C4-2B (cell line): ENCODE measurements around the gene ANXA9.
A peak's percentile ranks its signal among the peaks of the same experiment; 100 is the strongest.

Experiments
- H3K27ac ChIP-seq: fragments of 450-650 bp; 2 replicates; pipeline ENCODE4 v1.5.1; 2017
- ZFX ChIP-seq: fragments of 450-650 bp; IDR thresholded peaks from 2 replicates; pipeline ENCODE4 v1.6.1; 2017
- TF ChIP-seq, protein P1 (sequence below): fragments of 450-650 bp; conservative IDR thresholded peaks from 2 replicates; pipeline ENCODE4 v1.5.1; 2017; ENCODE audit warnings: mild to moderate bottlenecking

ANXA9 gene

DNA sequence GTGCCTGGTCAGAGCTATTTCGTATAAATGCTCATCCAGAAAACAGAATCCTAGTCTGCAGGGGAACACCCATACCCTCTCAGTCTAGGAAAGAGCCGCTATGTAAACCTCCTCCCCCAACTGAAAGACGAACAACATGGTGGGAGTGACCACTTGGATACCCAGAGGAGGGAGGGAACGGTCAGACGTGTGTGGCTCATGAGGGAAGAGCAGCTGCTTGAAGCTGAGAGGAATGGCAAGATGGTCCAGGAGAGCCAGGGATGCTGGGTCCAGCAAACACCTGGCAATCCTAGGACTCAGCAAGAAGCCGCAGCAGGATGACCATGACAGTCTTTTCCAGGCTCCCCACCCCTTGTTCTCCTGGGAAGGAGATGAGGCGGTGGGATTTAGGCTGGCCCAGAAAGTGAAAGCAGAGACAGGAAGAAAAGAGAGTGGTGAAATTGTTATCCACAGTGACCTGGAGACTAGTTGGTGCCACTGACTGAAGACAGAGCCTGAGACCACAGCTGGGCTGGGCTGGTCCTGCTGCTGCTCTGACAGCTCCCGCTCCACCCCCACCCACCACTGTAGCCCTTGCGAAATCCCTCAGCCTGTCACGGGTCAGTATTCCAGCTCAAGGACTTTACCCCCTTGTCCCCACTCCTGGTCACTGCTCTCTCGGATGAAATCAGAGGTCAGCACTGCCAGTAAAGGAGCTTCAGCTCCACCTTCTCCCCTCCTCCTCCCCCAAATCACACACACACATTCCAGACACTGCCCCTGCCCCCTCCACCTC is 11.1 kb upstream of the ANXA9 start:
- peak overlapping the region; percentile 84 for H3K27ac ChIP-seq

DNA sequence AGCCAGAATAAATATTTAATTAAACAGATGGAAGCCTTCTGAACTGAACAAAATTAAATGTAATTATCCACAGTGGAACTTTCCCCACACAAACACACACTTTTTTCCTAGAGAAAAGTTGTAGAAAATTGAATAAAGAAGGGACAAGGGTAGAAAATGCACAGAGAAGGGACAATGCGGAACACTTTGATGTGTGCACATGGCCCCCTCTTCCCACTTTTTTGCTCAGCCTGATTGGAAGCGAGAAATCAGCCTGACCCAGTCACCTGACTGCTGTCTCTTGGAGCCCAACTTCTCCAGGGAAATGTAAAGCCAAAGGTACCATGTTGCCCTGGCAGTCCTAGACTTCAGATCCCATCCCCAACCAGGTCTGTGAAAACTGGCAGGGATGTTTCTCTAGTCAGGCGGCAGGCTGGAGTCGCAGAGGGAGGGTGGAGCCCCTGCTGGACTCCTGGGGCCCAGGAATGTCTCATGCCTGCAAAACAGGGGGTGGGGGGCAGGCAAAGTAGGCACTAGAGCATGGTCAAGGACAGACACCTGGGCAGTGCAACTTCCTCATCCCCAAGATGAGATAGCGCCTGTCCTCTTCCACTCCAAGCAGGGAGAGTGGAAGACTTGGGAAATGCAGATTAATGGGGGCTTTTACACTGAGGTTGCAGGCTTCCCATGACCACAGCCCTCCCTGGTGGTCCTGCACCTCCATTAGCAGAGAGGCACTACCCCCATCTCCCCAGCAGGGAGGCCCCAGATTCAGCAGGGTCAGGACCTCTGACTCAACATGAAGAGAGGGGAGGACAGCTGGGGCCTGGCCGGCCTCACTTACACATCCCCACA is 10.3 kb upstream of the ANXA9 start:
- no peak for TF ChIP-seq ZFX
- TF ChIP-seq, protein P1, sequence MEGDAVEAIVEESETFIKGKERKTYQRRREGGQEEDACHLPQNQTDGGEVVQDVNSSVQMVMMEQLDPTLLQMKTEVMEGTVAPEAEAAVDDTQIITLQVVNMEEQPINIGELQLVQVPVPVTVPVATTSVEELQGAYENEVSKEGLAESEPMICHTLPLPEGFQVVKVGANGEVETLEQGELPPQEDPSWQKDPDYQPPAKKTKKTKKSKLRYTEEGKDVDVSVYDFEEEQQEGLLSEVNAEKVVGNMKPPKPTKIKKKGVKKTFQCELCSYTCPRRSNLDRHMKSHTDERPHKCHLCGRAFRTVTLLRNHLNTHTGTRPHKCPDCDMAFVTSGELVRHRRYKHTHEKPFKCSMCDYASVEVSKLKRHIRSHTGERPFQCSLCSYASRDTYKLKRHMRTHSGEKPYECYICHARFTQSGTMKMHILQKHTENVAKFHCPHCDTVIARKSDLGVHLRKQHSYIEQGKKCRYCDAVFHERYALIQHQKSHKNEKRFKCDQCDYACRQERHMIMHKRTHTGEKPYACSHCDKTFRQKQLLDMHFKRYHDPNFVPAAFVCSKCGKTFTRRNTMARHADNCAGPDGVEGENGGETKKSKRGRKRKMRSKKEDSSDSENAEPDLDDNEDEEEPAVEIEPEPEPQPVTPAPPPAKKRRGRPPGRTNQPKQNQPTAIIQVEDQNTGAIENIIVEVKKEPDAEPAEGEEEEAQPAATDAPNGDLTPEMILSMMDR, result no peak
- peak overlapping the region; percentile 84 for H3K27ac ChIP-seq

More for the DNA sequence above, 11.1 kb upstream of the ANXA9 start:
- no peak for TF ChIP-seq ZFX
- TF ChIP-seq, protein P1, result no peak

DNA sequence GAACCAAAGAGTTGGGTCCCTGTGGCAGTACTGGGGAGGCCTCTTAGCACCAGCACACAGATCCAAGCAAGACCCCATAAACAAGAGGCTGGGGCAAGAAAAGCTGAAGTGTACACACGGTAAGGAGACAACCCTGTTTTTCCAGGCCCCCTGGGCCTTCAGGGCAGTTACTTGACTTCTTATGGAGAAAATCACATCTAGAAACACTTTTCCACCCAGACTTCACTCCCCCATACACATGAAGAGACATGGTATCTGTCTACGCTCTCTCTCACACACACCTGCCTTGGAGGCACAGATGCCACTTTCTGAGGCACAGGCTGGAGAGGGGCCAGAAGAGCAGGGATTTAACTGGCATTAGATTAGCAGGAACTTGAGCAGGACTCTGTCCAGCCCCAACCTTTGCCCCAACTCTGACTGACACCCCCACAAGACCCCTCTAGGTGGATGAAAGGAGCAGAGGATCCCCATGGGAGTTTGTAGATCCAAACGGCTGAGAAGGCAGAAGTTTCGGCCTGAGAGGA is 9.6 kb upstream of the ANXA9 start:
- peak overlapping the region; percentile 84 for H3K27ac ChIP-seq
- no peak for TF ChIP-seq ZFX
- TF ChIP-seq, protein P1, result no peak

DNA sequence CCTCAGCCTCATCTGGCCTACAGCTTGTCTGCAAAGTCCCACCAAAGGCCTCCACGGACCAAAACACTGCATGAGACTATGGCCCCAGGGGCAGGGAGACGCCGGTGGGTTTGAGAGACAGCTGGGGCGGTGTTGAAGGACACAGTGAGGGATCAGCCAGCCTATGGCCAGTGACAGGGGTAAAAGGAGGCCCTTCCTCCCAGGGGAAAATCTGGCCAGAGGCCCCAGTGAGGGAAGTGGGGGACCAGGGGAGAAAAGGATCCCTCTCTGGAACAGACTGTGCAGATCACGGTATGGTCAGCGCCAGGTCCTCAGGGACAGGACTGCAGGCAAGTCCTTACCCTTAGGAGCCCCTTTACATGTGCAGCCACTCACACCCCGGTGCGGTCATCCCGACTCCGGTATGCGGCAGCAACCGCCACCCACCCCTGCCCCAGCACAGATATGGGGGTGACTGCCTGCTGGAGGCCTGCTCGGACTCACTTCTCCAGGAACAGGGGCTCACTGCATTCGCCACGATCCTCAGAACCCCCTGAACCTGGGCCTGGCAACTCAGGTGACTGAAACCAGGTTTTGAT is 8.7 kb upstream of the ANXA9 start:
- TF ChIP-seq, protein P1, result no peak
- TF ChIP-seq ZFX, result no peak
- H3K27ac ChIP-seq, result peak overlapping the region; percentile 84

DNA sequence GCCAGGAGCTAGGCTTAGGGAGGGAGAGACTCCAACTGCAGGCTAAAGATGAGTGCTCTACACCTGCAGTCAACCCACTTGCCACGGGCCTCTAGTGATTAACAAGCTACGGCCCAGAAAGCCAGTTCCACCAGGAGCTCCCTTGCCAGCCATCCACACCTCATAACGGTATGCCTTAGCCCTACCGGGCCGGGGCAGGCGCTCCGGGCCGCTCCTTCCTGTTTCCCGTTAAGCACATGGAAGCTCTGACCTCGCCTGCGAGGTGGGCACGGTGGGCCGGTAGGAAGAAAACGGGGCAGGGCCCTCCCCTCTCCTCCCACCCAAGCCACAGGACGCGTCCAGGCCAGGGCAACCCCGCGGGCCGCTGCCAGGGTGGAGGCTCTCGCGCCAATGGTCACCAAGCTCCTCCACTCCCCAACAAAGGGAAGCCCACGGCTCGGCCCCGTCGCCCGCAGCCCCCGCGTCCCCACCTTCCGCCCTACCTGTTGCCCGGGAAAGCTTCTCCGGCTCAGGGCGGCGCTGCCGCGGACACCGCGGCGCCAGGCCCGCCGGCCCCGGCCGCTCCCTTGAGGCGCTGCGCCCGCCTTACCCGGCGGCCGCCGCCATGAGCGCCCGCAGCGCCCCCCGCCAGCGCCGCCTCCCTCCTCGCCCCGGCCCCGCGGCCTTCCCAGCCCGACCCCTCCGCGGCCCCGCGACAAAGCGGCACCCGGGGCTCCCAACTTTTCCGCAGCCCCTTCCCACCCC is 8.1 kb upstream of the ANXA9 start:
- TF ChIP-seq ZFX, result peak; percentile 94
- TF ChIP-seq, protein P1, result no peak
- peak overlapping the region; percentile 84 for H3K27ac ChIP-seq

DNA sequence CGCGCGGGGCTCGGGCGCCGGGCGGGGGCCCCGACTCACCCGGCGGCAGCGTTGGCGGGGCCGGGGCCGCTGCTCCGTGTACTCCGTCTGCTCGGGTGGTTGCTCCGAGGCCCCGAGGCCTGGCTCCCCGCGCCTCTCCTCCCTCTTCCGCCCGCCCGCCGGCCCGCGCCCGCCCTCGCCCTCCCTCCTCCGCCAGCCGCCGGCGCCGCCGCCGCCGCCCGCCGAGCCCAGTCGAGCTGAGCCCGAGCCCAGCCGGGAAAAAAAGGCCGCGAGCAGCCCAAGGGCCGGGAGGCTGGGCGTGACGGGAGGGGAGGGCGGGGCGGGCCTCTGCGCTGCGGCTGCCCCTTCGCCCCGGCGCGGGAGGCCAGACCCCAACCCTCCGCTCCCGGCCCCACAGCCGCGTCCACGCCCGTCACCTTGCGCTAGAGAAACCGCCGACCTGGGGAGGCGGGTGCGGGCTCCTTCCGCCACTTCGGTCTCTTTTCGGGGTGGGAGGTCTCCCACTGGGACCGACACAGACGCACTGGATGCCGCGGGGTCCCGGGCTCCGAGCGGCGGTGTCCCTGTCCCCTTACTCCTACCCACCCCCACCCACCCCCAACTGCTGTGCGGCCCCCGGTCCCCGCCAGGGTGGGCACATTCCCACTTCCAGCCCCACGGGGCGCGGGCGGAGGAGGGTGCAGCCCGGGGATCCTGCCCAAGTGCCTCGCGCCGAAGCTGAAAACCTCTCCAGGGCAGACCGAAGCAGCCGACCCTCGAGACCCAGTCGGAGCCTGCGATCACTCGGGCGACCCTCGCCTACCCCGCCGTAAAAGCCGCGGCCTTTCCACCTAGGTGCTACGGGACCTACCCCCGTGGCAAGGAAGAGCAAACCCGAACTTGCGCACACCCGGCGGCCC is 7.3 kb upstream of the ANXA9 start, which contains the start of gene CERS2:
Gene CERS2, minus strand, starts transcription at position 256 of the 899 bp plus-strand sequence. CDS start 5,745 bp downstream, outside the sequence.
- TF ChIP-seq, protein P1, result no peak
- peak; percentile 79 for TF ChIP-seq ZFX
- peak within 1 kb of the TSS; percentile 84 for H3K27ac ChIP-seq
